ENCODE data around the gene SHISA4. TPM values are rescaled to one million over a fixed set of nuclear protein-coding genes. Genes with fewer than 3 reads are reported as not detected.
A peak's percentile ranks its signal among the peaks of the same experiment; 100 is the strongest.

SHISA4 gene
- total and polyA plus RNA-seq, 2 of the 8 experiments (the other 6 are each of a cell fraction or from before 2014, with no cell fraction given), result 7.8 to 28.9 TPM

DNA sequence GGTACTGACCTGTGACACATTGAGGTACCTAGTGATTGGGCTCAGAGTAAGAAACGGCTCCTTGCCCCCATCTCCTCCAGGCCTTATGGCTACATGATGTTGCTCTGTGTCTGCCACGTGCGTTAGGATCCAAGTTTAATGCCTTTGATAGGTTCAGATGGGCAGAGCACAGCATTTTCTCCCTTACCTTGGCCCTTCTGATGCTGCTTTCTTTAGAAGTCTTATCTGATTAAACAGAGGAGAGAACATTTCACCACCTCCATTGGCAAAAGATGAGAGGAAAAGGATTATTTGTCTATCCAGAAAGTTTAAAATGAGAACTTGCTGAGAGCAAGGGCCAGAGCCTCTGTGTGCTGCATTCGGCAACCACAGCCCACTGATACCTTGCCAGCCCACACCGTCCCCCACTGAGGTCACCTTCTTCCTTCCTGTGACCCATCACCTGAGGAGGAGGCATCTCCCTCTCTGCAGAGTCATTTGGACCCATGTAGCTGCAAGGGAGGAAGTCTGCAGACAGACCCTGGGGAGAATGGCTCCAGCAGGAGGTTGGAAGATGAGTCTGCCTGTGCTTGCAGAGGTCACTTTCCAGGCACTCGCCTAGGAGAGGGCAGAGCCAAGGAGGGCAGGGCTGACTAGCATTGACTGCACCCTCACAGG lies 16.7 kb downstream of the SHISA4 start:
- peak overlapping the region; percentile 28; the same call in 1 of the 2 replicates for H2BK12ac ChIP-seq (ENCODE audit: low read depth, low read length)
- no peaks in the 10 kb centered on the region for H3K4me1 ChIP-seq (replicated peaks in 1 of 4; ENCODE audit: control insufficient read depth in 3 of 4, insufficient read depth in 4 of 4, low read length in 3 of 4)
- H2AK5ac ChIP-seq (ENCODE audit: low read depth, low read length), result no peak overlapping the region
- no peaks in the 10 kb centered on the region for H3K9me3 ChIP-seq (ENCODE audit: insufficient read depth in 2 of 2, low read depth in 1 of 2, low read length in 1 of 2)
- no peak overlapping the region for H3K4me3 ChIP-seq (ENCODE audit: extremely low read depth in 1 of 4, insufficient read depth in 2 of 4, low read depth in 3 of 4, low read length in 4 of 4)
- no peak overlapping the region for H3K27ac ChIP-seq (ENCODE audit: low read depth, low read length)
- CTCF ChIA-PET (ENCODE audit: partially characterized antibody), result interaction anchor here (1.0 to 12.4 kb wide), 5 partner anchors 10 to 66 kb away, joined by 3 to 147 read pairs (median 8); partner anchors contain the start of gene LMOD1
- H3K36me3 ChIP-seq (ENCODE audit: control insufficient read depth in 2 of 4, insufficient read depth in 4 of 4, low read length in 3 of 4), result no peaks in the 10 kb centered on the region
- 0 out of 2 replicates have a peak overlapping the region, but pooled peaks have one; percentile 14 for H2BK15ac ChIP-seq (ENCODE audit: low read length)
- no peak overlapping the region for H3K4me2 ChIP-seq (ENCODE audit: insufficient read depth in 1 of 2, low read depth in 2 of 2, low read length in 2 of 2)
- no peak overlapping the region for H3K9ac ChIP-seq (replicated peaks in 1 of 4; ENCODE audit: extremely low read depth in 1 of 4, low read depth in 3 of 4, low read length in 3 of 4)
- no peaks in the 10 kb centered on the region for H3K79me2 ChIP-seq (ENCODE audit: control insufficient read depth in 1 of 2, insufficient read depth in 2 of 2, low read length in 2 of 2)
- no peaks in the 10 kb centered on the region for H4K20me1 ChIP-seq (replicated peaks in 1 of 2; ENCODE audit: control insufficient read depth in 1 of 2, insufficient read depth in 2 of 2, low read length in 2 of 2)
- no peak overlapping the region for H2AFZ ChIP-seq (ENCODE audit: low read length)
- H4K91ac ChIP-seq (replicated peaks; ENCODE audit: insufficient read length, low read length), result no peak overlapping the region
- no peak overlapping the region for H3K23ac ChIP-seq (ENCODE audit: insufficient read length)
- no peak overlapping the region for H4K5ac ChIP-seq (ENCODE audit: insufficient read length, low read depth, low read length)
- H2BK5ac ChIP-seq (ENCODE audit: low read depth, low read length), result 0 out of 2 replicates have a peak overlapping the region, but pooled peaks have one; percentile 37
- no peak for FAIRE-seq
- no peak overlapping the region for H2BK120ac ChIP-seq (replicated peaks; ENCODE audit: low read depth, low read length)
- POLR2A ChIA-PET (ENCODE audit: partially characterized antibody), result interaction anchor here (1.0 to 1.6 kb wide), 3 partner anchors 10 to 50 kb away, joined by 3 to 7 read pairs (median 5); partner anchors contain the start of gene TIMM17A
- no peak for DNase-seq (ENCODE audit: low read depth in 1 of 2, low spot score in 2 of 2)
- no peaks in the 10 kb centered on the region for H3K23me2 ChIP-seq (ENCODE audit: low read depth, low read length)
- 95% methylated on average over 6 of the region's 6 CpGs; no CpG with 5 or more reads in 1 of the 2 experiments for WGBS, 2 experiments (ENCODE audit: extremely low coverage in 1 of 2, insufficient coverage in 1 of 2, insufficient read length in 1 of 2, insufficient replicate concordance in 2 of 2, low coverage in 1 of 2, low lambda C conversion rate in 2 of 2, missing lambda C conversion rate in 1 of 2)
- H2BK20ac ChIP-seq (ENCODE audit: low read length), result no peak overlapping the region
- no peak overlapping the region for H3K4ac ChIP-seq (replicated peaks; ENCODE audit: insufficient read length, low read depth, low read length)
- no peaks in the 10 kb centered on the region; a peak in 1 of 7 replicates for H3K27me3 ChIP-seq (replicated peaks in 1 of 4; ENCODE audit: control insufficient read depth in 3 of 4, extremely low read depth in 1 of 4, insufficient read depth in 3 of 4, low read length in 3 of 4)
- H3K79me1 ChIP-seq (ENCODE audit: low read depth, low read length), result no peaks in the 10 kb centered on the region
- no peak overlapping the region for H4K8ac ChIP-seq (ENCODE audit: extremely low read depth, insufficient read depth, low read length)
- no peak overlapping the region for H3K14ac ChIP-seq (ENCODE audit: insufficient read length)
- no peak overlapping the region for H3K18ac ChIP-seq (ENCODE audit: extremely low read depth, low read length)
- no peak overlapping the region for H3K56ac ChIP-seq (replicated peaks; ENCODE audit: insufficient read length, low read depth, low read length)
- TF ChIP-seq E2F6 (IDR thresholded peaks at IDR 0.05) (no peak), ZNF274 (IDR thresholded peaks at IDR 0.05; ENCODE audit: borderline replicate concordance, extremely low read depth, low read length) (no peak), SRF (IDR thresholded peaks at IDR 0.05; ENCODE audit: low read depth, low read length) (no peak), ASH2L (IDR thresholded peaks at IDR 0.05; ENCODE audit: low read length) (no peak), RBBP5 (IDR thresholded peaks at IDR 0.05; ENCODE audit: borderline replicate concordance, low read depth, low read length) (no peak), SIN3A (conservative IDR thresholded peaks at IDR 0.05 in 1 of 2, IDR thresholded peaks at IDR 0.05 in 1 of 2; ENCODE audit: low read depth in 1 of 2, low read length in 2 of 2) (no peak), TEAD4 (IDR thresholded peaks at IDR 0.05; ENCODE audit: low read depth, low read length) (no peak), POLR2AphosphoS5 (IDR thresholded peaks at IDR 0.05; ENCODE audit: low read depth, low read length) (no peak), CTBP2 (IDR thresholded peaks at IDR 0.05; ENCODE audit: borderline replicate concordance, insufficient read depth, insufficient read length, low read length) (no peak), ATF3 (IDR thresholded peaks at IDR 0.05; ENCODE audit: insufficient read depth, low read depth, low read length) (no peak)
- TF ChIP-seq, protein P1, sequence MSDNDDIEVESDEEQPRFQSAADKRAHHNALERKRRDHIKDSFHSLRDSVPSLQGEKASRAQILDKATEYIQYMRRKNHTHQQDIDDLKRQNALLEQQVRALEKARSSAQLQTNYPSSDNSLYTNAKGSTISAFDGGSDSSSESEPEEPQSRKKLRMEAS (IDR thresholded peaks at IDR 0.05), result no peak

Data from H1 (cell line).